H1 (cell line): ENCODE data around the gene SOCS7. TPM values are rescaled to one million over a fixed set of nuclear protein-coding genes. Genes with fewer than 3 reads are reported as not detected.

ENCODE experiments used
- CTCF ChIP-seq, 3 experiments: IDR thresholded peaks; 1 replicate in 2 of 3; 2 replicates in 1 of 3; pipeline versions ENCODE4 v1.5.1 to v1.6.1; 2011; ENCODE audit warnings: low read length in 3 of 3, mild to moderate bottlenecking in 3 of 3, inconsistent platforms in 2 of 3, low read depth in 1 of 3, moderate library complexity in 1 of 3; ENCODE audit not compliant: insufficient read depth in 1 of 3; ENCODE audit errors: control extremely low read depth in 1 of 3
- polyA plus RNA-seq, 7 experiments: library from polyadenylated mRNA; depleted of rRNA in 3 of 7; stranded (reverse) in 5 of 7; unstranded in 2 of 7; fragments of >200 nt in 5 of 7; fragments of 200-250 nt in 2 of 7; gene quantifications; 1 replicate in 5 of 7; 2 replicates in 1 of 7; 4 replicates in 1 of 7; pipeline versions ENCODE4 v1.2.1 to v1.2.3, GENCODE V29; 2011 to 2013; ENCODE audit warnings: missing spikeins in 2 of 7, mixed read lengths in 2 of 7
- total RNA-seq: library from RNA; stranded (reverse); fragmentation: NEBNext Ultra II Directional; extraction: Animal tissue kit (Norgen Biotek cat#: 25700); gene quantifications from 2 replicates; pipeline ENCODE4 v1.2.1, GENCODE V29; 2021

The SOCS7 gene
- total and polyA plus RNA-seq, 2 of the 8 experiments (the other 6 are each of a cell fraction or from before 2014, with no cell fraction given): 13.5 to 26.9 TPM

GRCh38 chr17:38322897-38323296, 28.7 kb upstream of the SOCS7 start (continued):
- TF ChIP-seq CTCF (IDR thresholded peaks at IDR 0.05; ENCODE audit: control extremely low read depth in 1 of 3, insufficient read depth in 1 of 3, low read depth in 1 of 3, low read length in 3 of 3): no peak
